GM21381 (cell line): ENCODE data around the gene CCNY.

Experiments
- ATAC-seq: cut with Tn5 transposase; IDR thresholded peaks from one replicate; pipeline ENCODE4 v1.9.1; 2021; ENCODE audit warnings: mild to moderate bottlenecking, moderate library complexity; ENCODE audit not compliant: unreplicated experiment

The CCNY gene

GRCh38 chr10:35467186-35467585 lies 130.9 kb downstream of the CCNY start:
- ATAC-seq, result no peak

- no peak for ATAC-seq
These were observed 134.1 kb downstream of the CCNY start for GRCh38 chr10:35470248-35470924.

- no peak for ATAC-seq
These were observed 134.6 kb downstream of the CCNY start for GRCh38 chr10:35470925-35471315.

- no peak for ATAC-seq
These were observed 135.1 kb downstream of the CCNY start for GRCh38 chr10:35471435-35471834.

GRCh38 chr10:35480142-35480541 lies 143.8 kb downstream of the CCNY start:
- ATAC-seq, result no peak

GRCh38 chr10:35481413-35481812 lies 145.1 kb downstream of the CCNY start:
- no peak for ATAC-seq

- ATAC-seq, result no peak
These were observed 150.1 kb downstream of the CCNY start for GRCh38 chr10:35486297-35486990.

GRCh38 chr10:35487336-35488034 lies 151.2 kb downstream of the CCNY start:
- no peak for ATAC-seq

- ATAC-seq, result no peak
These were observed 151.9 kb downstream of the CCNY start for GRCh38 chr10:35488228-35488627.

- ATAC-seq, result no peak
These were observed 156.3 kb downstream of the CCNY start for GRCh38 chr10:35492386-35493195.

- ATAC-seq, result no peak
These were observed 157.1 kb downstream of the CCNY start for GRCh38 chr10:35493196-35494118.

GRCh38 chr10:35495521-35496119 lies 159.3 kb downstream of the CCNY start:
- peak; percentile 57 for ATAC-seq

- ATAC-seq, result no peak
These were observed 161.6 kb downstream of the CCNY start for GRCh38 chr10:35497909-35498308.

- ATAC-seq, result peak; percentile 64
These were observed 162.4 kb downstream of the CCNY start for GRCh38 chr10:35498693-35499092.

- no peak for ATAC-seq
These were observed 165.6 kb downstream of the CCNY start for GRCh38 chr10:35501923-35502322.

- ATAC-seq, result no peak
These were observed 166.4 kb downstream of the CCNY start for GRCh38 chr10:35502692-35503091.

- no peak for ATAC-seq
These were observed 167.3 kb downstream of the CCNY start for GRCh38 chr10:35503578-35503977.

- no peak for ATAC-seq
These were observed 167.8 kb downstream of the CCNY start for GRCh38 chr10:35504132-35504531.

GRCh38 chr10:35505241-35505873 lies 169.0 kb downstream of the CCNY start:
- no peak for ATAC-seq
